Heart left ventricle (tissue), 13 donors: Measurements from ENCODE around the gene TMEM181.

Source experiments
- CTCF ChIP-seq, 12 donors: fragments of 200-600 bp; sonication (generic) in 4 of 12; IDR thresholded peaks; one replicate each; pipeline versions ENCODE4 v1.5.0 to v1.8.0; 2018 to 2022; ENCODE audit warnings: antibody characterized with exemption in 12 of 12, mild to moderate bottlenecking in 5 of 12
- POLR2A ChIP-seq, 2 donors: fragments of 450-650 bp; IDR thresholded peaks; one replicate each; pipeline ENCODE4 v1.6.1; 2017; ENCODE audit warnings: antibody characterized with exemption in 2 of 2, mild to moderate bottlenecking in 2 of 2, moderate library complexity in 2 of 2
- donor health status: ischemic (EF 13 %, LVEDD 7.1; RV severe dilation, severe dysfunction).
- donor health status: DM: no; HTN: yes; CAD: no.
- donor health status: DM: no; HTN: no; CAD: no.
- donor health status: ischemic (EF 25% LVEDD 6.9; RV normal size, moderate dysfunction).
- donor health status: ischemic (EF 25% LVEDD 5.7; RV mildly dilated, moderate dysfunction).
- donor health status: ischemic (EF 35%, LVEDD 5.7; RV mildly dilated, moderate dysfunction).
- donor health status: nonischemic (EF 11% LVEDD 7.7; RV severe dilation, severe dysfunction).
- donor health status: DM: yes; HTN: yes; CAD: no.
- donor health status: PGD.
- donor health status: ischemic (EF 29% LVEDD 5.4; RV normal size, mild dysfunction).
- donor health status: nonischemic (EF 23%, LVEDD 6.1; RV moderate dilation, normal function).

- TF ChIP-seq POLR2A (IDR thresholded peaks at IDR 0.05) (no peak), CTCF (IDR thresholded peaks at IDR 0.05) (no peak)
These were observed 120.6 kb downstream of the TMEM181 start for GRCh38 chr6:158680481-158680880.
